ENCODE results near the gene HPSE2. TPM values are rescaled to one million over a fixed set of nuclear protein-coding genes. Genes with fewer than 3 reads are reported as not detected.

Gene HPSE2
- total RNA-seq, 1 donor from 2014 or later = not detected

GRCh38 chr10:98800263-98800662, 435.4 kb downstream of the HPSE2 start:
- no peak overlapping the region for H3K27ac Mint-ChIP-seq (ENCODE audit: unreplicated experiment)
- no peak for DNase-seq (ENCODE audit: low read depth, low spot score)
- peaks cover 5% of the 10 kb centered on the region for H3K9me3 Mint-ChIP-seq
- H3K36me3 Mint-ChIP-seq (ENCODE audit: low read depth) = no peaks in the 10 kb centered on the region
- H3K4me3 Mint-ChIP-seq = no peak overlapping the region
- H3K4me1 Mint-ChIP-seq = no peaks in the 10 kb centered on the region
- TF ChIP-seq, protein P1, sequence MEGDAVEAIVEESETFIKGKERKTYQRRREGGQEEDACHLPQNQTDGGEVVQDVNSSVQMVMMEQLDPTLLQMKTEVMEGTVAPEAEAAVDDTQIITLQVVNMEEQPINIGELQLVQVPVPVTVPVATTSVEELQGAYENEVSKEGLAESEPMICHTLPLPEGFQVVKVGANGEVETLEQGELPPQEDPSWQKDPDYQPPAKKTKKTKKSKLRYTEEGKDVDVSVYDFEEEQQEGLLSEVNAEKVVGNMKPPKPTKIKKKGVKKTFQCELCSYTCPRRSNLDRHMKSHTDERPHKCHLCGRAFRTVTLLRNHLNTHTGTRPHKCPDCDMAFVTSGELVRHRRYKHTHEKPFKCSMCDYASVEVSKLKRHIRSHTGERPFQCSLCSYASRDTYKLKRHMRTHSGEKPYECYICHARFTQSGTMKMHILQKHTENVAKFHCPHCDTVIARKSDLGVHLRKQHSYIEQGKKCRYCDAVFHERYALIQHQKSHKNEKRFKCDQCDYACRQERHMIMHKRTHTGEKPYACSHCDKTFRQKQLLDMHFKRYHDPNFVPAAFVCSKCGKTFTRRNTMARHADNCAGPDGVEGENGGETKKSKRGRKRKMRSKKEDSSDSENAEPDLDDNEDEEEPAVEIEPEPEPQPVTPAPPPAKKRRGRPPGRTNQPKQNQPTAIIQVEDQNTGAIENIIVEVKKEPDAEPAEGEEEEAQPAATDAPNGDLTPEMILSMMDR (conservative IDR thresholded peaks at IDR 0.05) = no peak
- peaks cover 5% of the 10 kb centered on the region for H3K27me3 Mint-ChIP-seq (ENCODE audit: low read depth)

GRCh38 chr10:98795467-98795866, 440.2 kb downstream of the HPSE2 start:
- H3K9me3 Mint-ChIP-seq = no peaks in the 10 kb centered on the region
- TF ChIP-seq, protein P1 (conservative IDR thresholded peaks at IDR 0.05) = no peak
- no peaks in the 10 kb centered on the region for H3K27me3 Mint-ChIP-seq (ENCODE audit: low read depth)
- no peaks in the 10 kb centered on the region for H3K36me3 Mint-ChIP-seq (ENCODE audit: low read depth)
- no peak overlapping the region for H3K27ac Mint-ChIP-seq (ENCODE audit: unreplicated experiment)
- H3K4me1 Mint-ChIP-seq = no peaks in the 10 kb centered on the region
- no peak overlapping the region for H3K4me3 Mint-ChIP-seq
- DNase-seq (ENCODE audit: low read depth, low spot score) = no peak

DNA sequence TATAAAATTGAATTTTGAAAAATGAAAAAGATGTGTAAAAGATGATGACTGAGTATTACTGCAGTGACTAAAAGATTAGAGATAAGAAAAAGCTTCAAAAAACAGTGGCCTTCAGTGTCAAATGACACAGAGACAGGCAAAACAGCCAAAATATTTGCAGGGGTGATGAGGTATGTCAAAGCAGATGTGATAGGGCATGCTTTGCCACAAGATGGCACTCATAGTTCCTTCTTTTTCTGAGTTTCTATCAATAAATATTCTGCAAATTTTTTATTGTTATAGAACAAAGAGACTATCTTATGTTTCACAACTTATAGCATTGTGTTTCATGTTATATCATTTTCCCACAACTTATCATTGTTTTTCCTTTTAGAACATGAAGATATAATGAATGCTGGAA, 444.8 kb downstream of the HPSE2 start:
- DNase-seq (ENCODE audit: low read depth, low spot score) = no peak
- Mint-ChIP-seq H3K36me3 (ENCODE audit: low read depth) (no peaks in the 10 kb centered on the region), H3K4me1 (peaks cover 4% of the 10 kb centered on the region), H3K27me3 (ENCODE audit: low read depth) (no peaks in the 10 kb centered on the region), H3K9me3 (no peaks in the 10 kb centered on the region), H3K27ac (ENCODE audit: unreplicated experiment) (no peak overlapping the region), H3K4me3 (no peak overlapping the region)
- TF ChIP-seq, protein P1 (conservative IDR thresholded peaks at IDR 0.05) = peak; percentile 61

- H3K4me1 Mint-ChIP-seq = no peaks in the 10 kb centered on the region
- no peaks in the 10 kb centered on the region for H3K9me3 Mint-ChIP-seq
- TF ChIP-seq, protein P1 (conservative IDR thresholded peaks at IDR 0.05) = no peak
- H3K4me3 Mint-ChIP-seq = no peak overlapping the region
- H3K27me3 Mint-ChIP-seq (ENCODE audit: low read depth) = peaks cover 2% of the 10 kb centered on the region
- H3K36me3 Mint-ChIP-seq (ENCODE audit: low read depth) = no peaks in the 10 kb centered on the region
- DNase-seq (ENCODE audit: low read depth, low spot score) = no peak
- H3K27ac Mint-ChIP-seq (ENCODE audit: unreplicated experiment) = no peak overlapping the region
These were observed 457.3 kb downstream of the HPSE2 start for GRCh38 chr10:98778277-98778759.

GRCh38 chr10:98758463-98758862, 477.2 kb downstream of the HPSE2 start:
- Mint-ChIP-seq H3K27me3 (ENCODE audit: low read depth) (peaks cover 29% of the 10 kb centered on the region), H3K4me3 (no peak overlapping the region), H3K4me1 (no peaks in the 10 kb centered on the region), H3K36me3 (ENCODE audit: low read depth) (no peaks in the 10 kb centered on the region), H3K27ac (ENCODE audit: unreplicated experiment) (no peak overlapping the region), H3K9me3 (no peaks in the 10 kb centered on the region)
- TF ChIP-seq, protein P1 (conservative IDR thresholded peaks at IDR 0.05) = no peak
- no peak for DNase-seq (ENCODE audit: low read depth, low spot score)
